A673 (cell line): ENCODE measurements around the gene XPNPEP2.

ENCODE experiments used
- EZH2 ChIP-seq: fragments of 200-600 bp; sonication (generic); IDR thresholded peaks from 2 replicates; pipeline ENCODE4 v1.6.1; 2017; ENCODE audit warnings: borderline replicate concordance, low read depth, mild to moderate bottlenecking, mixed read lengths, antibody characterized with exemption, low read length; ENCODE audit not compliant: poor library complexity, severe bottlenecking
- TF ChIP-seq, protein P1 (sequence below): fragments of 300-800, 200-600 bp; sonication (generic); conservative IDR thresholded peaks from 2 replicates; pipeline ENCODE4 v1.5.1; 2017; ENCODE audit warnings: low read depth, mild to moderate bottlenecking, antibody characterized with exemption, low read length, moderate library complexity, mixed read lengths

GRCh38 chrX:129704491-129704890 lies 34.3 kb upstream of the XPNPEP2 start:
- TF ChIP-seq, protein P1, sequence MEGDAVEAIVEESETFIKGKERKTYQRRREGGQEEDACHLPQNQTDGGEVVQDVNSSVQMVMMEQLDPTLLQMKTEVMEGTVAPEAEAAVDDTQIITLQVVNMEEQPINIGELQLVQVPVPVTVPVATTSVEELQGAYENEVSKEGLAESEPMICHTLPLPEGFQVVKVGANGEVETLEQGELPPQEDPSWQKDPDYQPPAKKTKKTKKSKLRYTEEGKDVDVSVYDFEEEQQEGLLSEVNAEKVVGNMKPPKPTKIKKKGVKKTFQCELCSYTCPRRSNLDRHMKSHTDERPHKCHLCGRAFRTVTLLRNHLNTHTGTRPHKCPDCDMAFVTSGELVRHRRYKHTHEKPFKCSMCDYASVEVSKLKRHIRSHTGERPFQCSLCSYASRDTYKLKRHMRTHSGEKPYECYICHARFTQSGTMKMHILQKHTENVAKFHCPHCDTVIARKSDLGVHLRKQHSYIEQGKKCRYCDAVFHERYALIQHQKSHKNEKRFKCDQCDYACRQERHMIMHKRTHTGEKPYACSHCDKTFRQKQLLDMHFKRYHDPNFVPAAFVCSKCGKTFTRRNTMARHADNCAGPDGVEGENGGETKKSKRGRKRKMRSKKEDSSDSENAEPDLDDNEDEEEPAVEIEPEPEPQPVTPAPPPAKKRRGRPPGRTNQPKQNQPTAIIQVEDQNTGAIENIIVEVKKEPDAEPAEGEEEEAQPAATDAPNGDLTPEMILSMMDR: no peak
- no peak for TF ChIP-seq EZH2
